HG02798 (cell line): ENCODE results near the gene DCP2.

Experiments
- ATAC-seq: cut with Tn5 transposase; IDR thresholded peaks from one replicate; pipeline ENCODE4 v1.9.1; 2021; ENCODE audit warnings: mild to moderate bottlenecking; ENCODE audit not compliant: unreplicated experiment, poor library complexity

DCP2 gene

DNA sequence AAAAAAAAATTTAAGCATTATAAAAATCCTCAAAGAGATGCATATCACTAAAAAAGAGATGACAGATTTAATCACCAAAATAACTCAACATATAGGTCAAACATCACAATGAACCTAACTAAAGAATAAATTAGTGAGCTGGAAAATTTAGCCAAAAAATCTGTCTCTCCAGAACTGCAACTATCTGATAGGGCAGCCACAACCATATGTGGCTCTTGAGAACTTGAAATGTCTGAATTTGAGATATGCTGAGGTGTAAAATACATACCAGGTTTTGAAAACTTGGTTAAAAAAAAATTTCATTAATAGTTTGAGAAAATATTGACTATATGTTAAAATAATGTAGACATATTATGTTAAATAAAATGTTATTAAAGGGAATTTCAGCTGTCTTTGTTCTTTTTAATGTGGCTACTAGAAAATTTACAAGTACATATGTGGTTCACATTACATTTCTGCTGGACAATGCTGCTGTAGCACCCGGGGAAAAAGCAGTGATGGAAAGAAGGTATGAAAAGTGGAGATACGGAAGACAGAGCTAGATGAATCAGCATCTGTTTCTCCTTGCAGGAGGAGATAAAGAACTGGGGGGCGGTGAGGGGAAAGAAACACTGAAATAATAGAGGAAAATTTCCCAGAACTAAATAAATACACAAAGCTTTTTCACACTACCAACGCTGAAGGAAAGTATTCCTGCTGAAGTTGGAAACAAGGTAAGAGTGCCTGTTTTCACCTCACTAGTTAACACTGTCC lies 66.1 kb downstream of the DCP2 start:
- no peak for ATAC-seq

DNA sequence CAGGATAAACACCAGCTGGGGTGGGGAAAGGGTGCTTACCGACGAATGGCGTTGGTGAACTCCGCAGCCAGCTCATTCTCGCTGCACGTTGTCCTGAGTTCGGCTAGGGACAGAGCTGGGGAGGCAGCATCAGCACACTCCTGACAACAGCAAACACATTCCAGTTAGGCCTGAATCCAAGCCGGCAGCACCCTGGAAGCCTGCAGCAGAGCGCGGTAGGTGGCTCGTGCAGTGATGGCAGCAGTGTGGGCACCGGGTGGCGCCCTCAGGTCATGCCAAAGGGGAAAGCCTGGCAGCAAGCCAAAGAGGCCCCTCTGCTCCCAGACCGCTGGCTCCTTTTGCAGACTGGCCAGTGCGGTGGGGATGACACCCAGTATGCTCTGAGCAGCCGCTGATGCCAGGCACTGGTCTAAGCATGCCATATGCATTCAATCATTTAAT lies 66.9 kb downstream of the DCP2 start:
- no peak for ATAC-seq

DNA sequence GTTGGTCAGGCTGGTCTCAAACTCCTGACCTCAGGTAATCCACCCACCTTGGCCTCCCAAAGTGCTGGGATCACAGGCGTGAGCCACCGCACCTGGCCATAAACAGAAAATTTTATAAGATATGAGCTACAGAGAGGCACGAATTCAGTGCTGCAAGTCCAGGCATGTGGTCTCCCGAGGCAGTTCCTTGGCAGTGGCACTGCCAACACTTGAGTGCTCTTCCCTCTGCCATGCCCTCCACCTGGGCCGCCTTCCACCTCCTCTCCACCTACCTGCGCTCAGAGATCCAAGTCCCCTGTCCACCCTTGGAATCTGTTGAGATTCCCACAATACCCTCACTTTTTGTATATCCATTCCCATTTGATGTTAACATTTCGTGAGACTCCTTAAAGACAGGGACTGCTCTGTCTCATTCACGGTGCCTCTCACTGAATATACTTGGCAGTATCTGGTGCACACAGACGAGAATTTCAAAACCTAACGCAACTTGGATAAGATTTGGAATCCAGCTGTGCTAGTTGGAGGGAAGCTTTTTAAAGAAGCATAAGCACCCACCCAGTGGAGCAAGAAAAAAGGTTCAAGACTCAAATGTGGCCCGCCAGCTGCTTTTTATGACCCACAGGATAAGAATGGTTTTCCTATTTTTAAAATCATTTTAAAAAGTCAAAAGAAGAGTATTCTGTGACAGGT lies 68.3 kb downstream of the DCP2 start:
- no peak for ATAC-seq

DNA sequence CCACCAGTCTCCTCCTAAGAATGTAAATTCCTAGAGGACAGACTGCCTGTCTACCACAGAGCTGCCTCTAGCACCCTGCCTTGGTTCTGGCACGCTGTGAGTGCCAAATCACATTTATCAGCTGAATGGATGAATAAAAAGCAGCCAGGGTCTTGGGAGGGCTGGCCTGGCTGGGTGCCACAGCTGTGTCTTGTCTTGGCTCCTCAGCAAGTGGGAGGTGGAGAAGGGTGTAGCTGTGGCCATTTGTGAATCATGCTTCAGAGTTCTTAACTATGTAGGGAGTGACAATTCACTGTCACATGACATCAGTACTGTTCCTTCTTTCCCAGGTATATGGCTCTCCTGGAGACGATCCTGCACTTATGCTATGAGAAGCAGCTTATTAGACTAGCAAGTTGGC lies 70.6 kb downstream of the DCP2 start:
- ATAC-seq = no peak

DNA sequence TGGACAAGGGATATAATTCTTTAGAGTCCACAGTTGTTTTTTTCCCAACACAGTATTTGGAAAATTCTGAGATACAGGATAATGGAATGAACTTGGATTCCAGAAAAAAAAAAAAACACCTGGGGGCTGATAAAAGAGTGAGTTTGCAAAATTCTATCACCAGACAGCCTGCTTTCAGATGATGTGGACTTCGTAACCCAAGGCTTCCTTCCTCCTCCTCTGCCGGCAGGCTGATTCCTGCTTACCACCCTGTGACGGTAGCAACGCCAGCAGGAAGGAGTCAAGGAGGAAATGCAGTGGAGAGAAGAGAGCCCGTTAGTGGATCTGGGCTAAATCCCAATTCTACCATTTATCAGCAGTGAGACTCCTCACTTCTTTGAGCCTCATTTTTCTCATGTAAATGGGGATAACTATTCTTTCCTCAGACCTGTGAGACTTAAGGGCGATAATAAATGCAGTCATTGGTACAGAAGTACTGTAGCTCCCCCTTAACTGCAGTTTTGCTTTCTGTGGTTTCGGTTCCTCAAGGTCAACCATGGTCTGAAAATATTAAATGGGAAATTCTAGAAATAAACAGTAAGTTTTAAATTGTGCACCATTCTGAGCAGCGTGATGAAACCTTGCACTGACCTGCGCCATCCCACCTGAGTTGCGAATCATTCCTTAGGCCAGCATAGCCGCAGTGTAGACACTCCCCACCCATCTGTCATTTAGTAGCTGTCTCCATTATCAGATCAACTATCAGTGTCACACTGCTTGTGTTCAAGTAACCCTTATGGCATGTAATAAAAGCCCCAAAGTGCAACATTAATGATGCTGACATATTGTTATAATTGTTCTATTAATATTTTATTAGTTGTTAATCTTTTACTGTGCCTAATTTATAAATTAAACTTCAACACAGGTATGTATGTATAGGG lies 71.4 kb downstream of the DCP2 start:
- peak; percentile 87 for ATAC-seq

DNA sequence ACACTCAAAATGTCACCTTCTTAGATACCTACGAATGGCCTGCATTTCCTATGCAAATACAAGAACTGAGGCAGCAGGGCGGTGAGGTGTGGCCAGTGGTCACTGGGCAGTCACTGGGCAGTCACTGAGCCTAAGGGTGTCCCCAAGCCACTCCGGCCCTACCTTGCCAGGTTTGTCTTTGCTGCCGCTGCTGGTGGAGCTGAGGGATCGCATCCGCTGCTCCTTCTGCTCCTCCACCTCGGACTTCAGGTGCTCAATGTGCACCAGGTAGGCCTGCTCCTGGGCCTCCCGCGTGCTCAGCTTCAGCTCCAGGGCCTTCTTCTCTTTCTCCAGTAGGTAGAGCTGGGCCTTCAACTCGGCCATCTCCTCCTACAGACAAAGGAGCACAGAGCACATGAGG lies 72.3 kb downstream of the DCP2 start:
- no peak for ATAC-seq

DNA sequence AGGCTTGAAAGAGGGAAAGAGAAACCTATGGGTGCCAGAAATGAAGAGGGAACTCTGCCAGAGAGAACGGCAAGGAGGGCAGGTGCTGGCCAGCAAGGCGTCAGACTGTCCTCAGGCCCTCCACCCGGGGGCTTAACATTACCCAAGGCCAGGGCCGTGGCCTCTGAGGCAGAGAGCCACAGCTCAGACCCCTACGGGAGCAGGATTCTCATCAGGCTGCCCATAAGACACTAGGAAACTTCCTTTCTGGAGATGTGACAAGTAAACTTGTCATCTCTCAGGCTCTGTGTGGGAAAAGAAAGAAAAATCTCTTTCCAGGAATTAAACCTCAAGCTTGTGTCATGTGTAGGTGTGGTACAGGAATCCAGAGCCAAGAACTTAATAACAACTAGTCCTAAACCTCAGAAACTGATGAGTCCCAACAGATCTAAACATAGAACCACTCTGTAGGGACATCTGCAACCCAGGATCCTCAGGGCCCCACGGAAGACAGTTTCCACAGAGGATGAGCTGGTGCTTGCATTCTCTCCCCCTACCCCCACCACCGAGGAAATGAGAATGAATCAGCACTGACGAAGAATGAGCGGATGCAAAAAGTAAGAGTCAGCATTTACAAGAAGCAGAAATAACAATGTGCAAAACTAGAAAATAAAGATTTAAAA lies 74.3 kb downstream of the DCP2 start:
- ATAC-seq = no peak

DNA sequence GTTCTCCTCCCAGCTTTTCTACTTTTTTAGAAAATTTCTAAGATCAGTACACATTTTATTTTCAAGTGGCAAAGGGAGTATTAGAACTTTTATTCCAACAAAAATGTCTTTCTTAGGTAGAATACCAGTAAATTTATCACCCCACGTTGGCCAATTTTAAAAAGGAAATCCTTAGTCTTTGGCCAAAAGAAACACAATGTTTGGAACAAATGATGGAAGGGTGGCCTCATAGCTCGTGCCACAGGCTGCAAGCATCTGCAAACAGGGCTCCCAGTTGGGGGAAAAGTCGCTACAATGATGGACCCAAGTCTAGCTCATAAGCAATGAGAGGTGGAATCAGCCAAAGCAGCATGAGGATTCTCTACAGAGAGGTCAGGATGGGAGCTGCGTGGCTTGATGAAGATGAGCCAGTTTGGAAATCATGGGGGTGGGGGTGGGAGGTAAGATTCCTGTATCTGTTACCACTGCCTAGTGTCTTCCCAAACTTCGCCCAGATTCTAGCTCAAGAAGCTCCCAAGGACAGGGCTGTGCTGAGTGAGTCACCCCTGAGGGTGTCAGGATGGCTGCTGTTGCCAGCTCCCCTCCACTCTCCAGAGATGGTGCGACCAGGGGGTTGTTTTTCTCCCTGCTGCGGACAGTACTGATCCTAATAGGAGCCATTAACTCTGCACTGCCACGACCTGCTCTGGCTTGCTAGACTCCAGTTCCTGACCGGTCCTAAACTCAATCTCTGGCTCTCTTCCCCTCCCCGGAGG lies 75.6 kb downstream of the DCP2 start:
- no peak for ATAC-seq

DNA sequence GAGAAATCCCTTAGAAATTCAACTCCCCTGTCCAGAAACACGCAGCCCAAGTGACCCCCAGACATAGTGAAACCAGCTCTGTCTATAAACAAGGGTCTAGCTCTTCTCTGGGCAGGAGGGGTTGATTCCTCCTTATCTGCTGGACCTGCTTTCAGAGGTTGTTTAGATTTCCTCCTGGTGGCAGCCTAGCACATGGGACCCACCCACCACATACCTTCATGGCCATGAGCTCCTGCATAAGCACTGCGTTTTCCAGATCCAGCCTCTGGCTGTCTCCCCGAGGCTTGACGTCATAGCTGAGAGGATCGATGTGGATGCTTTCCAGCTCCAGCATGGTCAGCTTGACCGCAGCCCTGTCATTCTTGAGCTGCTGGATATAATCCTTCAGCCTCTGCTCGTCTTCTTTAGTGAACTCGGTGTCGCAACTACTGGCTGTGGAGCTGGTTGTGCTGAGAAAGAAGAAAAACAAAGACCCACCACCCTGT lies 77.0 kb downstream of the DCP2 start:
- no peak for ATAC-seq

DNA sequence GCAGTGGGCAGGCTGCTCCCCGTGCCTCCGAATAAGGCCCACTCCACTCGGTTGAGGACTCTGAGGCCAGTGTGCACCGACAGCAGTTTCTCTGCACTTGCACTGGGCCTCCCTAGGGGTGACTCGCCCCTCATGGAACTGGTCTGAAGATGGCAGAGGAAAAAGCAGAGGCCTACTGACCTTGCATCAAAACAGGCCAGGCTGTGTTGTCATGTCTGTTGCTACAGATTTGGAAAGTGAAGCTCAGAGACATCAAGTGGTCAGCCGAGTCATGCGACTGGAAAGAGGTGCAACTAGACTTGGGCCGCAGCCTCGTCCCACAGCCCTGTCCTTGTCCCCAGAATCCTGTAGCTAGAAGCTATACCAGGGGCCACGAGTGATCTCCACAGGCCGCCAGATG lies 78.3 kb downstream of the DCP2 start:
- ATAC-seq = no peak

DNA sequence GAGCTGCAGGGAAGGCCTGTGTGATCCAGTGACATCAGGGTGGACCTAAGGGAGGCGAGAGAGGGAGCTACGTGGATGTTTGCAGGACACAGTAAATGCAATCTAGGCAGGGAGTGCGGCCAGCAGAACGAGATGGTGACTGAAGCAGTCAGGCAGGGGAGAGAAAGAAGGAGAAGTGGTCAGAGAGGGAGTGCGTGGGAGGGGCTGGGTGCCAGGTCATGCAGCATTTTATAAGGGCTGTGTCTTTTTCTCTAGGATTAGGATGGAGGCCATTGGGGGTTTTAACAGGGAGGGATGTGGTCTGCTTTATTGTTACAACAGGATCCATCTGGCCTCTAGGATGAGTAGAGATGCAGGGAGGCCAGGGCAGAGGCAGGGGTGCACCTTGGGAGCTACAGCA lies 80.4 kb downstream of the DCP2 start:
- ATAC-seq = no peak

DNA sequence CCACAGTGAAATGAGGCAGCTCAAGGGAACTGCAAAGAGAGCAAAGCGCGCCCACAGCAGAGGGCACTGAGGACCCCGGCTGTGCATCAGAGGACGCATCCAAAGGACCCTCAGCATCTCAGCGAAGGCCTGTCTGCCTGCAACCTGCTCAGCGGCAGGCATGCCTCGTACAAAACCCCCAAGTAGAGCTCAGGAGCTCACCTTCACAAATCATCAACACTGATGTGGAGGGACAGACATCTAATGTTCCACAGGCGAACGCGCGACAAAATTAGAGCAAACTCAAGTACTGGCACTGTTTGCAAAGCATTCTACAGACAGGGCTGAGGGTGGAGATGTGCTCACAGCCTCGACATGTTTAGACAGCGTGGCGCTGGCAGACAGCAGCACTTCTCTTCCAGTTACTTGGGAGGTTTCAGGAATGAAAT lies 81.0 kb downstream of the DCP2 start:
- ATAC-seq = no peak

DNA sequence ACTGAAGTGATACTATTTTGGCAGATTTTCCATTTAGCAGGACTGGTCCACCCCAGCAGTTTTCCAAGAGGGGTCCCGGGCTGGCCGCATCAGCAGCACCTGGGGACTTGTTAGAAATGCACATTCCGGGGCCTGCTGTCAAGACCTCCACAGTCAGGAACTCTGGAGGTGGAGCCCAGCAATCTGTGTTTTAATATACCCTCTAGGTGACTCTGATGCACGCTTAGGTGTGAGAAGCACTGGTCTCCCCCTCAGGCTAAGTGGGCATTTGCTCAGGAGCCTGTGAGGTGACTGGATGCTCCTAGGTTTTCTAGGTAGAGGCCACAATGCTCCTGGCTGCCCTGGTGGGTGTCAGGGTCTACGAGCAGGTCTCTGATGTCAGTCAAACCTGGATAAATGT lies 81.7 kb downstream of the DCP2 start:
- ATAC-seq = no peak

DNA sequence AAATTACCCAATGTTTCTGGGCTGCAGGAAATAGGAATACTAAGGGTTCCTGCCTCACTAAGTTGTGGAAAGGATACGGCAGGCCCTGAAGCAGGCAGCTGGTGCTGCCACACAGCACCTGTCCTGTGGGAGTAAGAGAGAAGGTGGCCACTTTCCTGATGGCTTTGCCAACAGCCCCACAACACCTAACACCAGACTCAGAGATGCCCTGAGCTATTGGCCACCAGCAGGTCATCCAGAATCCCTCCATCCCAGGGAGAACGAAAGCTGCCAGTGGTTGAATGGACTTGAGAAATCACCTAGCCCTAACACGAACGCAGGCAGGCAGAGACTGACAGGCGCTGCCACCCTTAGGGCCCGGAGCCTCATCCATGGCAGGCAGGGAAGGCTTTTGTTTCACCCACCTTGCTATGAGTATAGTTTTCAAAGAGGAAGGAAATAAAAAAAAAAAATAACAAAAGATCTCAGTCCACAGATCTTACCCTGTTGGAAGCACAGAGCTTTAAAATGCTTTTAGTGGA lies 82.2 kb downstream of the DCP2 start:
- no peak for ATAC-seq

DNA sequence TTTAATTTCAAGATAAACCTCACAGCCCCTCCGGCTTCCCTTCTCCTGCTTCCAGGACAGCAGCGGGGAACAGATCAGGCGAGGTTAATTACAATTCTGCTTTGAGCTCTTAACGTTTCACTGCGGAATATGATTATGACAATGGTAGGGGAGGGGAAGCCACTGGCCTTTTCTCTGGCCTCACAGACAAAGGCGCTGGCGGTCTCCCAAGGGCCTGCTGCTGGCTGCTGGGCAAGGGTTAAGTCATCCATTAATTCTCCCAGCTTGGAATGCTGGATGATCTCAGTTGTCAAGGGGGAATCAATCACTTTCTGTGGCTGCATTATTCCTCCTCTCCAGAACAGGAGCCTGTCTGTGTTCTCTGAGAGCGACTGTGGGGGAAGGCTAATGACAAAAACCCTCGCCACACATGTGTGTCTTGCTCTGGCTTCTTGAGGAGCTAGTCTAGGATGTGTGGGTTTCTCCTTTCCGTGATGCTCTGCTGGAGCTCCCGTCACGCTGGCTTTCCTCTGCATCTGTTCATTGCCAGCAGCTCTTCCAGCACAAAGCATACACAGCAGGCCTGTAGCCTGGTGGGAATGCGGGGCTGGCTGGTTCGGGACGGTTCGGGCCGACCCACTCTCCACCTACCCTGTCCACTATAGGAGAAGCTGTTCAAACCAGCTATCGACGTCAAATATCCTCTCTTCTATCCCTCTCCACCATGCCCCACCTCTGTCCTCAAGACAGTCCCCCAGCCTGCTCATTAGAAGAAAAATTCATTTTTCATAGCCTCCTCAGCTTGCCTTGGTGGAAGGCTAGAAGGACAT lies 82.8 kb downstream of the DCP2 start:
- no peak for ATAC-seq

DNA sequence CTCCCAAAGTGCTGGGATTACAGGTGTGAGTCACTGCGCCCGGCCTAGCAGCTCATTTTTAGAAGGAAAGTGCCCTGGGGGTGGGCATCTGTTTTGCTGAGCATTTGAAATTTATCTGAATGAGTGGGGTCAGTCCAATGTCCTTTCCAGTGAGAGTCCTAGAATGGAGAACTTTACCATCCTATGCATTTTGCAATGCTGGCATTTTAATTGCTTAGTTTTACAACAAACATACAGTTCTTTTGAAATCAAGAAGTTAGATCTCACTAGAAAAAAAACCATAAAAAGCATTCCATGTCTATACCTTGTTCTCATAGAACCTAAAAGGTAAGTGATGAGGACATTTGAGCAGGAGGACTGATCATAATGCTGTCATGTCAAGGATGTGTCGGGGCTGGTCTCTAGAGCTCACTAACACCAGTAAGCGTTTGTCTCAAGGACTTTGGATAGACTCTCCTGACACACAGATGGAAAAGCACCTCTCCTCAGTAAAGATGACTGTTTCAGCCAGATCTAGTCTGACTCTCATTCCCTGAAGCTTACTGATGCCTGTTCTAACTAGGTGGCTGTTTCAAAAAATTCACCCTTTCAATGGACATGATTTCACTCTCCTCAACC lies 83.9 kb downstream of the DCP2 start:
- no peak for ATAC-seq

DNA sequence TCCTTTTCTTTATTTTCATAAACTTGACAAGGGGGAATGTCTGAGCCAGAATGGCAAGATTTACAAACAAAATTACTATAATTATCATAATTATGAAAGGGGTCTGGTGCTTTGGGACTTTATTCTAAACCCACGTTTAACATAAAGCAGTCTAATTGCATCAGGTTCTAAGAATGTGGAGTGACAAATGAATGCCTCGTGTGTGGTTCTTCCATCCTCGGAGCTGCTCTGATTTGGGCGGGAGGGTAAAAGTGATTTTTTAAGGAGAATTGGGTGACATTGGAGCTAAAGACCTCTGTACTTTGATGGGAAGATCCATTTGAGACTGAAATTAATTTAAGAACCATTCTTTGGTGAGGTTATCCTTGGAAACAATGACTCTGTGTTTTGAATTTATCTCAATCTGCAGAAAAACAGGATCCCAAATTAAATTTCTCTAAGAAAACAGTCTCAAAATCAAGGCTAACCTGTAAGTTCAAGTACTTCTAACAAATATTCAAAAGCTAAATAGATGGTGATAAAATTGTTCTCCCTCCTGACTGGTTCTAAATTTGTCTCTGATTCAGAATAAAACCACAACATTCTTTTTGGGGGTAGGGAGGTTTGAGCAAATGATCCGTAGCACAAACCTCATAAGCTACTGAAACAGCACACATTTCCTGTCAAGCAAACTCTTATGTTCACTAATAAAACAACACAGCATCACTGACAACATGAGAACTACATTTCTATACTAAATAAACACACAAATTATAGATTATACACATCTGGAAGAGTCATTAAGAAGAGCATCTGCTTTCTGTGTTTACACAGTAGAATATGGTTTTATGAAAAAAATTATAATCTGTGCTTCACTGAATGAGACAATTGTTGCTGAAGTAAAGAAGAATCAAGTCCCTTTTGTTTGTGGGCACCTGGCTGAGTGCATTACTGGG lies 85.5 kb downstream of the DCP2 start:
- ATAC-seq = no peak
